Spinal cord (tissue), 10 donors: Measurements from ENCODE around the gene MRPL49. TPM values are rescaled to one million over a fixed set of nuclear protein-coding genes. Genes with fewer than 3 reads are reported as not detected.

Experiments
- DNase-seq, 6 donors: peaks; one replicate each; pipeline versions ENCODE4 v3.0.0 to v3.0.0-alpha.2; 2013 to 2015; ENCODE audit warnings: low spot score in 6 of 6, low read depth in 4 of 6
- H3K27ac ChIP-seq: one replicate; pipeline ENCODE4 v1.5.1; 2013; ENCODE audit warnings: low read depth, low read length, control low read depth
- H3K27me3 ChIP-seq: one replicate; pipeline ENCODE4 v1.6.1; 2013; ENCODE audit warnings: low read length; ENCODE audit not compliant: control insufficient read depth, insufficient read depth
- H3K36me3 ChIP-seq: one replicate; pipeline ENCODE4 v1.6.1; 2013; ENCODE audit warnings: low read length; ENCODE audit not compliant: control insufficient read depth, insufficient read depth
- H3K4me1 ChIP-seq: one replicate; pipeline ENCODE4 v1.6.1; 2013; ENCODE audit warnings: low read length; ENCODE audit not compliant: control insufficient read depth, insufficient read depth
- H3K4me3 ChIP-seq: one replicate; pipeline ENCODE4 v1.5.1; 2013; ENCODE audit warnings: low read depth, low read length, control low read depth
- H3K9me3 ChIP-seq: one replicate; pipeline ENCODE4 v1.6.1; 2013; ENCODE audit warnings: low read length; ENCODE audit not compliant: control insufficient read depth, insufficient read depth
- WGBS: methylation state at CpG from one replicate; pipeline ENCODE4 v1.1.5; 2013; ENCODE audit warnings: missing lambda C conversion rate; ENCODE audit not compliant: insufficient coverage; 5-methylcytosine and 5-hydroxymethylcytosine counted together
- polyA plus RNA-seq, 2 donors: library from polyadenylated mRNA; unstranded; fragments of 120-200 nt; gene quantifications; one replicate each; pipeline ENCODE4 v1.2.1, GENCODE V29; 2013; ENCODE audit not compliant: insufficient read length in 2 of 2
- total RNA-seq, 2 donors: library from RNA; depleted of rRNA in 1 of 2; stranded (reverse); fragments of 120-200 nt in 1 of 2; fragments of >200 nt in 1 of 2; gene quantifications; one replicate each; pipeline versions ENCODE4 v1.2.3 to v1.2.4, GENCODE V29; 2013 to 2014
- donor health status: healthy.

MRPL49 gene
- total and polyA plus RNA-seq, 4 donors = 36.7 to 55.3 (median 43.8) TPM

DNA sequence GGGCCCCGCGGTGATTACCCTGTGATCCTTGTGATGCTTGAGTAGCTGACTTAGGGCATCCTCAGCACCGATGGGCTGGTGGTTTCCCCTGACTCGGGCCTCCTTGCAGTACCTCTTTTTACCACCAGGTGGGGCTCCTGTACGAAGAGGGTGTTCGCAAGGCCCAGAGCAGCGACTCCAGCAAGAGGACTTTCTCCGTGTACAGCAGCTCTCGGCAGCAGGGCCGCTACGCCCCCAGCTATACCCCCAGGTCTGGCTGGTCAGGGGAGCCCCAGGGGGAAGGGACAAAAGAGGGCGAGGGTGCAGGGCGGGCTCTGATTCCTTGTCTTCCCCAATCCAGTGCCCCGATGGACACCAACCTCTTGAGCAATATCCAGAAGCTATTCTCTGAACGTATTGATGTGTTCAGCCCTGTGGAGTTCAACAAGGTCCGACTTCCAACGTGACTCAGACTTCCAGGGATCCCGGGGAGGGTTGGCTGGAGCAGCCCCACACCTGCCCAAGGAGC is 11.7 kb upstream of the MRPL49 start:
- Histone ChIP-seq H3K36me3 (peaks cover 76% of the 10 kb centered on the region), H3K9me3 (no peaks in the 10 kb centered on the region), H3K4me1 (peaks cover 49% of the 10 kb centered on the region), H3K4me3 (peak overlapping the region; percentile 16), H3K27ac (no peak overlapping the region), H3K27me3 (no peaks in the 10 kb centered on the region)
- DNase-seq = peak in 5 of 6 donors; percentile 73 to 94 (median 73)
- 7% methylated on average over 16 of the region's 18 CpGs for WGBS

DNA sequence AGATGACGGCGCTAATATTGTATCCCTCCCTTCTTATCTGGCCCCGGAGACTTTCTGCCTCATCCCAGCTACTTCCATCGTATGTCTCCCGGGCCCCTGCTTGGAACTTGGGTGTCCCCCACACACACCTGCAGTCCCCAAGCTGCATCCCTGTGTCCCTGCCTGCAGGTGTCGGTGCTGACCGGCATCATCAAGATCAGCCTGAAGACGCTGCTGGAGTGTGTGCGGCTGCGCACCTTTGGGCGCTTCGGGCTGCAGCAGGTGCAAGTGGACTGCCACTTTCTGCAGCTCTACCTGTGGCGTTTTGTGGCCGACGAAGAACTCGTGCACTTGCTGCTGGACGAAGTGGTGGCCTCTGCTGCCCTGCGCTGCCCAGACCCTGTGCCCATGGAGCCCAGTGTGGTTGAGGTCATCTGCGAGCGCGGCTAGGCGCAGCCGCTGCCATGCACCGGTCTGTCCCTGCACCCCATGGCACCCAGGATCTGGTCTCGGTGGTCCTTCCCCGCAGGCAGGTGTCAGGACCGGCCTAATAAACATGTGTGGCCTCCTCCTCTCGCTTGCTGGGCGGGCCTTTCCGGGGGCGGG is 10.9 kb upstream of the MRPL49 start:
- peaks cover 79% of the 10 kb centered on the region for H3K36me3 ChIP-seq
- H3K4me1 ChIP-seq = peaks cover 57% of the 10 kb centered on the region
- 52% methylated on average over 31 of the region's 31 CpGs for WGBS
- H3K27me3 ChIP-seq = no peaks in the 10 kb centered on the region
- DNase-seq = no peak
- peak overlapping the region; percentile 77 for H3K4me3 ChIP-seq
- peak overlapping the region; percentile 88 for H3K27ac ChIP-seq
- H3K9me3 ChIP-seq = no peaks in the 10 kb centered on the region

DNA sequence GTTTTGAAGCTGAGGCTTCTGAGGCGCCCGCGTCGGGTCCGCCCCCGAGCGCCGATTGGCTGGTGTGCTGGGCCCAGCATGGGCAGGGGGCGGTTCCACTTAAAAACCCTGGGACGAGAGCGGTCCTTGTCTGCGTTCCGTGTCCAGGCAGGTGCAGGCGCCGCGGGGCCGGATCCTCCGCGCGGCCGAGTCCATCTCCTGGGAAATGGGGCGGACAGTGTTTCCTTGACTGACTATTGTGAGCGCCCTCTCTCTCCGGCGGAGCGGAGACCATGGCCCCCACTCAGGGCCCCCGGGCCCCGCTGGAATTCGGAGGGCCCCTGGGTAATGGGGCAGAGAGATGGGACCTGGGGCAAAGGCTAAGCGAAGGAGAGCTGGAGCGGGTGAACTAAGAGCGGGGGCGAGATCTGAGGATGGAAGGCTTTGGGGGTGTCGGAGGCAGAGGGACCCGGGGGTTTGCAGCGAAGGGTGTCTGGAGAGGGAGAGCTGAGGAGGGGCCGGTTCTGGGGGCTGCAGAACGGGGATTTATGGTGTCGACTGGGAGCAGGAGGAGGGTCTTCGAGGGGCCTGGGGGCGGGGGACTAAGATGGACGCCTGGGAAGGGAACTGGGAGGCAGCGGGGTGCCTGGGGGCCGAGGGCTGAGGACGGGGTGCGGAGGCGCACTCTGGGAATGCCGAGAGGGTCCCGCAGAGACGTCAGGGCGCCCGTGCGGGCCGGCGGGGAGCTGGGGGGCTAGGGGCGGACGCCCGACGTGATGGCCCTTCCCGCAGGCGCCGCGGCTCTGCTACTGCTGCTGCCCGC is 10.2 kb upstream of the MRPL49 start, which contains the start of gene TM7SF2:
Gene TM7SF2 (plus strand): TSS at position 129 of the 802 bp plus-strand sequence. CDS start 144 bp downstream, at position 273.
- peak within 1 kb of the TSS; percentile 77 for H3K4me3 ChIP-seq
- peaks cover 64% of the 10 kb centered on the region for H3K4me1 ChIP-seq
- DNase-seq = peak; percentile 76 to 99 (median 95)
- H3K27me3 ChIP-seq = no peaks in the 10 kb centered on the region
- H3K9me3 ChIP-seq = no peaks in the 10 kb centered on the region
- peak within 1 kb of the TSS; percentile 88 for H3K27ac ChIP-seq
- H3K36me3 ChIP-seq = peaks cover 84% of the 10 kb centered on the region
- WGBS = under 1% methylated on average over 62 of the region's 64 CpGs

DNA sequence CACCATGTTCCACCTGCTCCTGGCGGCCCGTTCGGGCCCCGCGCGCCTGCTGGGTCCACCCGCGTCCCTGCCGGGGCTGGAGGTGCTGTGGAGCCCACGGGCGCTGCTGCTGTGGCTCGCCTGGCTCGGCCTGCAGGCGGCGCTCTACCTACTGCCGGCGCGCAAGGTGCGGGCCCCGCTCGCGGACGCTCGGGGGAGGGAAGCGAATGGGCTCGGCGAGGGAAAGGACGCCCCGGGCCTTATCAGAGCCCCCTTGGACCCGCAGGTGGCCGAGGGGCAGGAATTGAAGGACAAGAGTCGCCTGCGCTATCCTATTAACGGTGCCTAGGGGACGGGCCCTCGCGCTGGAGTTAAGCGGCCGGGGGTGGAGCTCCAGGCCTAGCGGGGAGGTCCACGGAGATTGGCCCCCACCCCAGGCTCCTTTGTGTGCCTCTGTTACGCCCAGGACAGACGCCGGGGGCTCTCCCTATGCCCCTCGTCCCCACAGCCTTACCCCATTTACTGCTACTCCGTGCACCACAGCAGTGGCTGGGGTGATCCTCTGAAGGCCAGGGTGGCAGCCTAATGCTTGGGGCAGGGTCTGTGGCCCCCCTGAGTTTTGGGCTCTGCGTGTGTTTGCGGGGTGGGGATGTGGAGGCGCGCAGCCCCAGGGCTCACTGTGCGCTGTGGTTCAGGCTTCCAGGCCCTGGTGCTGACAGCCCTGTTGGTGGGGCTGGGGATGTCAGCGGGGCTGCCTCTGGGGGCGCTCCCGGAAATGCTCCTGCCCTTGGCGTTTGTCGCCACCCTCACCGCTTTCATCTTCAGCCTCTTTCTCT is 9.4 kb upstream of the MRPL49 start:
- peak overlapping the region; percentile 77 for H3K4me3 ChIP-seq
- peak overlapping the region; percentile 88 for H3K27ac ChIP-seq
- DNase-seq = peak in 2 of 6 donors; percentile 78 to 83
- H3K27me3 ChIP-seq = no peaks in the 10 kb centered on the region
- under 1% methylated on average over 52 of the region's 57 CpGs for whole genome bisulfite sequencing
- peaks cover 69% of the 10 kb centered on the region for H3K4me1 ChIP-seq
- H3K36me3 ChIP-seq = peaks cover 76% of the 10 kb centered on the region
- H3K9me3 ChIP-seq = no peaks in the 10 kb centered on the region

DNA sequence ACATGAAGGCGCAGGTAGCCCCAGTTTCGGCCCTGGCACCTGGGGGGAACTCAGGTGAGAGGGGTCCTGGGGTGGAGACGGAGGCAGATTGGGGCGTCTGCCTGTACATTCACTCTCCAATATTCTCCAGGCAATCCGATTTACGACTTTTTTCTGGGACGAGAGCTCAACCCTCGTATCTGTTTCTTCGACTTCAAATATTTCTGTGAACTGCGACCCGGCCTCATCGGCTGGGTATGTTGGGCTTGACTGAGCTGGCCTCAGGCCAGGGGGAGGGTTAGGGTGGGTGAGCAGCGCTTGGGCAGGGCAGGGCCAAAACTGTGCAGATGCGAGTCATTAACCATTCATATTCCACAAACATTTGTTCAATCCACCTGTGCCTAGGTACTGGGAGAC is 8.8 kb upstream of the MRPL49 start:
- DNase-seq = peak in 1 of 6 donors; percentile 26
- Histone ChIP-seq H3K4me3 (peak overlapping the region; percentile 77), H3K27me3 (no peaks in the 10 kb centered on the region), H3K4me1 (peaks cover 75% of the 10 kb centered on the region), H3K36me3 (peaks cover 76% of the 10 kb centered on the region), H3K9me3 (no peaks in the 10 kb centered on the region), H3K27ac (peak overlapping the region; percentile 78)
- WGBS = 31% methylated on average over 8 of the region's 14 CpGs

DNA sequence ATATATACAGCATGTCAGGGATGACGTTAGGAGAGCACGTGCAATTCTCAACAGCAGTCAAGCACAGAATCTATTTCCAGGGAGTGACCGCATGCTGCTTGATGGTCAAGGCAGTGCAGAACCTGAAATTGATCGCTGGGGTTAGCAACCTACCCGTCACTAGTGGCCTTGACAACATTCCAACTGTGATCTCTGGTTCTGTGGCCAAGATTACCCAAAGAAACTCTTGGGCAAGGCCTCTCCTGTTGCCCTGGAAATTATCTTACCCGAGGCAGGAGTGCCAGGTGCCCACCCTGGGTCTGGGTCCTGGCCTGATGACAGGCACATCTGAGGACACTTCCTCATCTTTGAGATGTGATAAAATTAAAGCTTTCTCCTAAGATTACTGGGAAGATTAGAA is 8.3 kb upstream of the MRPL49 start:
- Histone ChIP-seq H3K4me3 (no peak overlapping the region), H3K4me1 (peaks cover 75% of the 10 kb centered on the region), H3K9me3 (no peaks in the 10 kb centered on the region), H3K27me3 (no peaks in the 10 kb centered on the region), H3K27ac (no peak overlapping the region), H3K36me3 (peaks cover 74% of the 10 kb centered on the region)
- 90% methylated on average over 6 of the region's 6 CpGs for WGBS
- DNase-seq = no peak

DNA sequence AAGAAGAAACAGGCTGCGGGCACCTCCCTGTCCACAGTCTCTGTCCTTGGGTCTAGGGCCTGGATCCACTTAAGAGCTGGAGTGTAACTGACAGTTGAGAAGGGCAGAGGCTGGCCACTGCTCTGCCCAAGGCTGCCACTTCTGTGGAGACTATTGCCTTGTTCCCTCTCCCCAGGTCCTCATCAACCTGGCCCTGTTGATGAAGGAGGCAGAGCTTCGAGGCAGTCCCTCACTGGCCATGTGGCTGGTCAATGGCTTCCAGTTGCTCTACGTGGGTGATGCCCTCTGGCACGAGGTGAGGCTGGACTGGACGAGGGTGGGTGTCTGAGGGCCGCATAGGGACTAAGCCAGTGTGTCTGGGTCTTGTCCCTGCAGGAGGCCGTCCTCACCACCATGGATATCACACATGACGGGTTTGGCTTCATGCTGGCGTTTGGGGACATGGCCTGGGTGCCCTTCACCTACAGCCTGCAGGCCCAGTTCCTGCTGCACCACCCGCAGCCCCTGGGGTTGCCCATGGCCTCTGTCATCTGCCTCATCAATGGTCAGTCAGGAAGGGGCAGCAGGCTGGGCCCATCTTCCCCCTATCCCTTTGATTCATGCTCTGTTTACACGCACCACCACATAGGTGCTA is 7.5 kb upstream of the MRPL49 start:
- Histone ChIP-seq H3K36me3 (peaks cover 74% of the 10 kb centered on the region), H3K4me1 (peaks cover 75% of the 10 kb centered on the region), H3K9me3 (no peaks in the 10 kb centered on the region), H3K27ac (no peak overlapping the region), H3K4me3 (no peak overlapping the region), H3K27me3 (no peaks in the 10 kb centered on the region)
- 93% methylated on average over 11 of the region's 11 CpGs for WGBS
- no peak for DNase-seq

DNA sequence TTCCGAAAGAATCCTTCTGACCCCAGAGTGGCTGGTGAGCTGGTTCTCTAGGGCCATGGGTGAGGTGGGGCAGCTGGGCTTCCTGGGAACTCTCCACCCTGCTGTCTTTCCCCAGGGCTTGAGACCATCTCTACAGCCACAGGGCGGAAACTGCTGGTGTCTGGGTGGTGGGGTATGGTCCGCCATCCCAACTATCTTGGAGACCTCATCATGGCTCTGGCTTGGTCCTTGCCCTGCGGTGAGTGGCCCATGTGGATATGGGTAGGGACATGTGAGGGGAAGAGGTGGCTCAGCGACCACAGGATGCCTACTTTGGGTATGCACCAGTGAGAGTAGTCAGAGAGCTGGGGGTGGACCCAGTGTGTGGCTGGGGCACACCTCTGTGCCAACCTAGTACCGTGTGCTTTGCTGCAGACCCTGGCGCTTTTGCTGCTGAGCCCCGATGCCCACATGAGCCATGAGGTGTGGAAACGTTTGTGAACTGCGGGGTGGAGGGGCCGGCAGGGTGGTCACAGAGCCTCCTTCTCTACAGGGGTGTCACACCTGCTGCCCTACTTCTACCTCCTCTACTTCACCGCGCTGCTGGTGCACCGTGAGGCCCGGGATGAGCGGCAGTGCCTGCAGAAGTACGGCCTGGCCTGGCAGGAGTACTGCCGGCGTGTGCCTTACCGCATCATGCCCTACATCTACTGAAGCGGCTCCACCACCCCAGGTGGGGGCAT is 6.6 kb upstream of the MRPL49 start:
- WGBS = 94% methylated on average over 19 of the region's 21 CpGs

More for the DNA sequence above, 6.6 kb upstream of the MRPL49 start:
- Histone ChIP-seq H3K4me1 (peaks cover 72% of the 10 kb centered on the region), H3K36me3 (peaks cover 74% of the 10 kb centered on the region), H3K27me3 (no peaks in the 10 kb centered on the region), H3K9me3 (no peaks in the 10 kb centered on the region), H3K4me3 (no peak overlapping the region), H3K27ac (no peak overlapping the region)
- DNase-seq = no peak
